Ishikawa (cell line): ENCODE results near the gene UBE2I.
A peak's percentile ranks its signal among the peaks of the same experiment; 100 is the strongest.

Experiments used
- CEBPB ChIP-seq: IDR thresholded peaks from 2 replicates; pipeline ENCODE4 v1.6.1; 2012
- CREB1 ChIP-seq: IDR thresholded peaks from 2 replicates; pipeline ENCODE4 v1.6.1; 2012; ENCODE audit warnings: low read depth
- EGR1 ChIP-seq: IDR thresholded peaks from 2 replicates; pipeline ENCODE4 v1.6.1; 2012
- EP300 ChIP-seq: IDR thresholded peaks from 2 replicates; pipeline ENCODE4 v1.6.1; 2012; ENCODE audit warnings: borderline replicate concordance
- FOXM1 ChIP-seq: IDR thresholded peaks from 2 replicates; pipeline ENCODE4 v1.6.1; 2012; ENCODE audit warnings: low read depth, borderline replicate concordance
- NFIC ChIP-seq: IDR thresholded peaks from 2 replicates; pipeline ENCODE4 v1.6.1; 2012
- RAD21 ChIP-seq: IDR thresholded peaks from 2 replicates; pipeline ENCODE4 v1.6.1; 2012; ENCODE audit warnings: low read depth
- REST ChIP-seq: IDR thresholded peaks from 2 replicates; pipeline ENCODE4 v1.6.1; 2012; ENCODE audit warnings: low read depth, mild to moderate bottlenecking
- TAF1 ChIP-seq: IDR thresholded peaks from 2 replicates; pipeline ENCODE4 v1.6.1; 2012; ENCODE audit warnings: low read depth, mild to moderate bottlenecking
- TCF12 ChIP-seq: IDR thresholded peaks from 2 replicates; pipeline ENCODE4 v1.6.1; 2012; ENCODE audit warnings: low read depth
- TEAD4 ChIP-seq: IDR thresholded peaks from 2 replicates; pipeline ENCODE4 v1.6.1; 2012
- YY1 ChIP-seq: IDR thresholded peaks from 2 replicates; pipeline ENCODE4 v1.6.1; 2012; ENCODE audit warnings: low read depth
- ZBTB7A ChIP-seq: IDR thresholded peaks from 2 replicates; pipeline ENCODE4 v1.6.1; 2012; ENCODE audit warnings: low read depth
- TF ChIP-seq, protein P1 (sequence below): IDR thresholded peaks from 2 replicates; pipeline ENCODE4 v1.6.1; 2012
- TF ChIP-seq, protein P2 (sequence below): IDR thresholded peaks from 2 replicates; pipeline ENCODE4 v1.6.1; 2012

Gene UBE2I

GRCh38 chr16:1287982-1288670, 21.3 kb upstream of the UBE2I start:
- TF ChIP-seq RAD21 (no peak), YY1 (no peak), TEAD4 (no peak), ZBTB7A (no peak), TAF1 (no peak), EGR1 (no peak), CEBPB (no peak), NFIC (no peak), TCF12 (no peak), FOXM1 (no peak), REST (no peak), CREB1 (no peak), EP300 (no peak)
- TF ChIP-seq, protein P1, sequence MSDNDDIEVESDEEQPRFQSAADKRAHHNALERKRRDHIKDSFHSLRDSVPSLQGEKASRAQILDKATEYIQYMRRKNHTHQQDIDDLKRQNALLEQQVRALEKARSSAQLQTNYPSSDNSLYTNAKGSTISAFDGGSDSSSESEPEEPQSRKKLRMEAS, result no peak
- TF ChIP-seq, protein P2, sequence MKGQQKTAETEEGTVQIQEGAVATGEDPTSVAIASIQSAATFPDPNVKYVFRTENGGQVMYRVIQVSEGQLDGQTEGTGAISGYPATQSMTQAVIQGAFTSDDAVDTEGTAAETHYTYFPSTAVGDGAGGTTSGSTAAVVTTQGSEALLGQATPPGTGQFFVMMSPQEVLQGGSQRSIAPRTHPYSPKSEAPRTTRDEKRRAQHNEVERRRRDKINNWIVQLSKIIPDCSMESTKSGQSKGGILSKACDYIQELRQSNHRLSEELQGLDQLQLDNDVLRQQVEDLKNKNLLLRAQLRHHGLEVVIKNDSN, result no peak

DNA sequence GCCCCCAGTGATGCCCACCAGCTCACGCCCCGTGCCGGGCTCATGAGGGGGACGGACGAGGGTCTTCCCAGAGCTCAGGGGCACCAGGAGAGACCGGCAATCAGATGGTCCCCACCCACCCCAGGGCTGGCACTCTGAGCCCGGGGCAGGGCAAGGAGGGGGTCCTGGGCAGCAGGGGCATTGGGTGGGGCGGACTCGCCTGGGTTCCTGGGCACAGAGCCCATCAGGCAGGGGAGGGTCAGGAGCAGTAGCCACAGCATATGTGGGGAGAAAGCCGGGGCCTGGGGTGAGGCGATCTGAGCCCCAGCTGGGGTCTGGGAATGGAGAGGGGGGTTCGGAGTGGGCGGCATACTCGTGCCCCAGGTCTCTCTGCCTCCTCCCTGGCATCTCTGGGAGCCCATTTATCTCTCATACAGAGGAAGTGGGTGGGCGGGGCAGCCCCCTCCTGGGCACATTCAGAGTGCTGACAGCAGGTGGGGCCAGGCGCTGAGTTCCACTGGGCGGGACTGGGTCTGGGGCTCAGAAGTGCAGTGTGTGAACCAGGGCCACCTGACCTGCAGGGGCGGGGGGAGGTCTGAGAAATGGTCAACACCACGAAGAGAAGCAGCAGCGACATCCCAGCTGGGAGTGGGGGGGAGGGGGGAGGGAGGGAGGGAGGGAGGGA, 20.5 kb upstream of the UBE2I start:
- no peak for TF ChIP-seq RAD21
- 0 out of 2 replicates have a peak, but pooled peaks have one; percentile 36 for TF ChIP-seq ZBTB7A

- no peak for TF ChIP-seq TCF12
- no peak for TF ChIP-seq CREB1
- no peak for TF ChIP-seq CEBPB
- no peak for TF ChIP-seq YY1
- TF ChIP-seq RAD21, result no peak
- no peak for TF ChIP-seq EGR1
These were observed 20.0 kb upstream of the UBE2I start for GRCh38 chr16:1289477-1289866.

DNA sequence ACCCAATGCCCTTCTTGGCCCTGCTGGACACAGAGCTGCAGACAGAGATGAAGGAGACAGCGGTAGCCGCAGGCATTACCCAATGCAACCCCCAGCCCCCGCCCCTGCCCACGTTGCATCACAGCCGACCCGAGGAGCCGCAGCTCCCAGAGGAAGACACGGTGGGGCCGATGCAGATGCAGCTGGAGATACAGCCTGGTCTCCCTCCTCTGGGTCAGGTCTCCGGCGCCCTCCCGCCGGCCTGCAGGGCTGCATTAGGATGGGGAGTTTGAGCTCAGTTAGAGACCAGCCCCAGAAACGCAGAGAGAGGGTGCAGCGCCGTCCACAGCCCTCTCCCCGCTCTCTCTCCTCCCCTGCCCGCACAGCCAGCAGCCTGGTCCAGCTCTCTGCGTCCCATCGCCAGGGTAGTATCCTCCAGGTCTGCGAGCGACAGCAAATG, 19.4 kb upstream of the UBE2I start:
- TF ChIP-seq CEBPB (no peak), TCF12 (no peak), ZBTB7A (no peak), NFIC (no peak)

DNA sequence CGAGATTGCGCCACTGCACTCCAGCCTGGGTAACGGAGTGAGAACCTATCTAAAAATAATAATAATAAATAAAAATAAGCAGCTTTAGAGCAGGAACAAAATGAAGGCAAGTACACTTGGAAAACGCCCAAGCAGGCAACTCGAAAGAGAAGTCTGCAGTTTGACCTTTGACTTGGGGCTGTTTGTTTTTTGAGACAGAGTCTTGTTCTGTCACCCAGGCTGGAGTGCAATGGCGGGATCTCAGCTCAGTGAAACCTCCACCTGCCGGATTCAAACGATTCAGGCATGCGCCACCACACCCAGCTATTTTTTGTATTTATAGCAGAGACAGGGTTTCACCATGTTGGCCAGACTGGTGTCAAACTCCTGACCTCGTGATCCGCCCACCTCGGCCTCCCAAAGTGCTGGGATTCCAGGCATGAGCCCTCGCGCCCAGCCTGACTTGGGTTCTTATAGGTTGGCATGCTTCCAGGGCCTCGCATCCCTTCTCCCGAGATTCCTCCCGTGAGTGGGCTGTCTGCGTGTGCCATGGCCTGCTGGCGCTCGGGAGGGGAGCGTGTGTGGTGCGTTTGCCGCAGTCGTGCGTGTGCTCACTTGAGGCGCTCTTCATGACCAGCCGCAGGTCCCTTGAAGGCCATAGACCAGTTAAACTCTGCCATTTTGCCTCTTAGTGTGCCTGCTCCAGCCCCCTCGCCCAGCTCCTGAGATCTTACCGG, 18.4 kb upstream of the UBE2I start:
- TF ChIP-seq REST (no peak), EP300 (no peak)
- TF ChIP-seq, protein P1, result peak; percentile 30; the same call in 1 of the 2 replicates

- TF ChIP-seq ZBTB7A (no peak), YY1 (no peak), EP300 (no peak)
- TF ChIP-seq, protein P2, result no peak
These were observed 17.9 kb upstream of the UBE2I start for GRCh38 chr16:1291576-1291974.
